K562 (cell line): ENCODE measurements around the gene SSTR5. TPM values are rescaled to one million over a fixed set of nuclear protein-coding genes. Genes with fewer than 3 reads are reported as not detected.

Experiments used
- ATAC-seq: fragments of 200-7000 bp; cut with Tn5 transposase; 3 replicates; pipeline ENCODE4 v1.9.1; 2020; ENCODE audit warnings: moderate library complexity
- BruUV-seq: library from RNA; stranded (reverse); fragments of 400-500 nt; replicated peaks from 2 replicates; lab custom pipeline; 2021; lab: Mats Ljungman, UMichigan
- CTCF ChIA-PET: fragments of 300-600 bp; formaldehyde crosslinking; extraction: SDS; loops from one replicate; lab custom pipeline; 2021; ENCODE audit warnings: low intra/inter-chr PET ratio; lab: Yijun Ruan, JAX
- POLR2A ChIA-PET: fragments of 300-600, 350-650 bp; sonication (Branson Sonifier 250); formaldehyde crosslinking; extraction: SDS; loops from one replicate; lab custom pipeline; 2021; ENCODE audit warnings: antibody characterized with exemption, inconsistent platforms; lab: Yijun Ruan, JAX
- DNase-seq, 4 experiments: peaks; one replicate each; pipeline versions ENCODE4 v3.0.0 to v3.0.0-alpha.2; 2011 to 2018; ENCODE audit warnings: low spot score in 3 of 4, mixed read lengths in 3 of 4; ENCODE audit errors: extremely low read depth in 1 of 4
- FAIRE-seq: peaks from 2 replicates; lab custom pipeline; 2011; peaks lifted over from hg19 to GRCh38; lab: Jason Lieb, UNC
- H2AFZ ChIP-seq: 2 replicates; pipeline ENCODE4 v1.6.0; 2011; ENCODE audit warnings: low read depth, low read length, control low read depth, inconsistent platforms
- H3K27ac ChIP-seq: fragments of 200-600 bp; 3 replicates; pipeline ENCODE4 v1.8.0; 2011; ENCODE audit warnings: low read depth, mild to moderate bottlenecking, control low read depth, inconsistent platforms, low read length, moderate library complexity, mixed read lengths; ENCODE audit errors: extremely low read depth
- H3K27me3 ChIP-seq, 2 experiments: fragments of 300-600 bp in 1 of 2; 2 replicates in 1 of 2; 3 replicates in 1 of 2; pipeline versions ENCODE4 v1.6.0 to v1.8.0; 2011; ENCODE audit warnings: inconsistent platforms in 2 of 2, low read length in 2 of 2, mild to moderate bottlenecking in 1 of 2, mixed read lengths in 1 of 2, moderate library complexity in 1 of 2; ENCODE audit not compliant: control insufficient read depth in 2 of 2, insufficient read depth in 2 of 2
- H3K36me3 ChIP-seq: fragments of 300-600 bp; 3 replicates; pipeline ENCODE4 v1.8.0; 2011; ENCODE audit warnings: mild to moderate bottlenecking, low read length, inconsistent platforms; ENCODE audit not compliant: control insufficient read depth, insufficient read depth
- H3K4me1 ChIP-seq, 2 experiments: fragments of 200-600 bp in 1 of 2; replicated peaks in 1 of 2; 2 replicates in 1 of 2; 3 replicates in 1 of 2; pipeline versions ENCODE4 v1.5.1 to v1.8.0; 2011; ENCODE audit warnings: inconsistent platforms in 2 of 2, low read length in 2 of 2, mild to moderate bottlenecking in 1 of 2, mixed read lengths in 1 of 2, moderate library complexity in 1 of 2; ENCODE audit not compliant: control insufficient read depth in 2 of 2, insufficient read depth in 2 of 2
- H3K4me2 ChIP-seq: 2 replicates; pipeline ENCODE4 v1.6.1; 2011; ENCODE audit warnings: low read length, control low read depth, inconsistent platforms, mixed read lengths; ENCODE audit not compliant: insufficient read depth
- H3K4me3 ChIP-seq: fragments of 200-600 bp; sonication (generic), shearing (Covaris generic); 2 replicates; pipeline ENCODE4 v1.5.1; 2016; ENCODE audit warnings: control low read depth, inconsistent platforms
- H3K79me2 ChIP-seq: fragments of 200-600 bp; 3 replicates; pipeline ENCODE4 v1.8.0; 2011; ENCODE audit warnings: low read length, inconsistent platforms; ENCODE audit not compliant: control insufficient read depth, insufficient read depth
- H3K9ac ChIP-seq, 2 experiments: 2 replicates each; pipeline versions ENCODE4 v1.6.0 to v1.6.1; 2011; ENCODE audit warnings: low read depth in 2 of 2, low read length in 2 of 2, control low read depth in 1 of 2, inconsistent platforms in 1 of 2, mild to moderate bottlenecking in 1 of 2, mixed read lengths in 1 of 2; ENCODE audit not compliant: insufficient read depth in 1 of 2
- H3K9me1 ChIP-seq: one replicate; pipeline ENCODE4 v1.6.0; 2011; ENCODE audit warnings: inconsistent platforms, mild to moderate bottlenecking, low read length, moderate library complexity; ENCODE audit not compliant: control insufficient read depth, insufficient read depth
- H3K9me3 ChIP-seq: replicated peaks from 2 replicates; pipeline ENCODE4 v1.5.1; 2011; ENCODE audit warnings: low read depth, low read length, inconsistent platforms; ENCODE audit not compliant: control insufficient read depth, insufficient read depth
- H4K20me1 ChIP-seq: replicated peaks from 2 replicates; pipeline ENCODE4 v1.6.1; 2011; ENCODE audit warnings: low read length, inconsistent platforms, mixed read lengths; ENCODE audit not compliant: control insufficient read depth, insufficient read depth
- FOSL1 ChIP-seq: fragments of 200-800 bp; sonication (Bioruptor generic); conservative IDR thresholded peaks from 2 replicates; pipeline ENCODE4 v1.6.1; 2016; ENCODE audit warnings: missing genetic modification characterization, missing compliant biosample characterization
- HDAC6 ChIP-seq: IDR thresholded peaks from 2 replicates; pipeline ENCODE4 v1.6.1; 2012; ENCODE audit warnings: low read depth, mild to moderate bottlenecking, control low read depth, inconsistent platforms, low read length, moderate library complexity
- MEIS2 ChIP-seq: fragments of 450-650 bp; IDR thresholded peaks from 2 replicates; pipeline ENCODE4 v1.6.1; 2014; ENCODE audit warnings: mild to moderate bottlenecking; ENCODE audit not compliant: partially characterized antibody
- MTA1 ChIP-seq: fragments of 450-650 bp; IDR thresholded peaks from 2 replicates; pipeline ENCODE4 v1.6.1; 2017; ENCODE audit warnings: borderline replicate concordance
- MYNN ChIP-seq, 2 experiments: sonication (generic); formaldehyde crosslinking in 1 of 2; IDR thresholded peaks; 2 replicates each; pipeline versions ENCODE4 v1.5.0 to v1.6.1; 2016 to 2020; ENCODE audit warnings: antibody characterized with exemption in 1 of 2, missing genetic modification reagents in 1 of 2
- NFIC ChIP-seq: fragments of 450-650 bp; IDR thresholded peaks from 2 replicates; pipeline ENCODE4 v1.6.1; 2017; ENCODE audit warnings: mild to moderate bottlenecking, inconsistent platforms
- PHF8 ChIP-seq: fragments of 200-600 bp; sonication (generic); IDR thresholded peaks from 2 replicates; pipeline ENCODE4 v1.6.1; 2012; ENCODE audit warnings: mixed run types, mild to moderate bottlenecking, inconsistent platforms, low read length, moderate library complexity, borderline replicate concordance
- TAL1 ChIP-seq: fragments of 450-650 bp; IDR thresholded peaks from 2 replicates; pipeline ENCODE4 v1.6.1; 2016; ENCODE audit warnings: mild to moderate bottlenecking
- THRB ChIP-seq: fragments of 450-650 bp; formaldehyde crosslinking; conservative IDR thresholded peaks from 2 replicates; pipeline ENCODE4 v1.4.0; 2022; ENCODE audit warnings: mild to moderate bottlenecking, missing genetic modification characterization
- ZNF274 ChIP-seq: IDR thresholded peaks from 2 replicates; pipeline ENCODE4 v1.6.1; 2011; ENCODE audit warnings: low read depth, mild to moderate bottlenecking, low read length, moderate library complexity, borderline replicate concordance
- WGBS: fragments of 100-300 bp; shearing (Covaris generic); methylation state at CpG from one replicate; pipeline ENCODE4 v1.1.6; 2016; ENCODE audit warnings: low coverage, mixed read lengths; ENCODE audit not compliant: insufficient coverage; ENCODE audit errors: missing lambda C conversion rate; 5-methylcytosine and 5-hydroxymethylcytosine counted together
- in situ Hi-C: fragments of 300-500 bp; cut with MboI; formaldehyde crosslinking; loops from 4 replicates; pipeline ENCODE4 v1.15.0; 2018; ENCODE audit warnings: inconsistent platforms, mixed read lengths
- intact Hi-C: fragments of 100-400 bp; cut with micrococcal nuclease; formaldehyde crosslinking; loops from 2 replicates; pipeline ENCODE4 v1.14.2; 2022
- polyA plus RNA-seq, 8 experiments: library from polyadenylated mRNA; depleted of rRNA in 4 of 8; stranded (reverse) in 5 of 8; unstranded in 3 of 8; fragments of >200 nt; fragmentation: Nextera tagmentation in 2 of 8; fragmentation: Illumina TruSeq in 1 of 8; extraction: Ambion mirVana in 2 of 8; extraction: Trizol in 1 of 8; gene quantifications; 2 replicates each; pipeline versions ENCODE4 v1.2.1 to v1.2.3, GENCODE V29; 2011 to 2014; ENCODE audit warnings: inconsistent platforms in 1 of 8, missing spikeins in 1 of 8
- total RNA-seq, 7 experiments: library from RNA; depleted of rRNA in 6 of 7; stranded (reverse); fragments of >200 nt in 6 of 7; fragmentation: Illumina TruSeq in 2 of 7; extraction: Trizol in 2 of 7; gene quantifications; 2 replicates each; pipeline versions ENCODE4 v1.2.1 to v1.2.3, GENCODE V29; 2011 to 2021; ENCODE audit warnings: low replicate concordance in 1 of 7
- TF ChIP-seq, protein P1 (sequence below): fragments of 250-450 bp; sonication (Bioruptor Pico); IDR thresholded peaks from 2 replicates; pipeline ENCODE4 v1.6.1; 2021; ENCODE audit warnings: mild to moderate bottlenecking

SSTR5 gene
- total and polyA plus RNA-seq, 9 of the 15 experiments (the other 6 are each of a cell fraction or from before 2014, with no cell fraction given) = not detected

DNA sequence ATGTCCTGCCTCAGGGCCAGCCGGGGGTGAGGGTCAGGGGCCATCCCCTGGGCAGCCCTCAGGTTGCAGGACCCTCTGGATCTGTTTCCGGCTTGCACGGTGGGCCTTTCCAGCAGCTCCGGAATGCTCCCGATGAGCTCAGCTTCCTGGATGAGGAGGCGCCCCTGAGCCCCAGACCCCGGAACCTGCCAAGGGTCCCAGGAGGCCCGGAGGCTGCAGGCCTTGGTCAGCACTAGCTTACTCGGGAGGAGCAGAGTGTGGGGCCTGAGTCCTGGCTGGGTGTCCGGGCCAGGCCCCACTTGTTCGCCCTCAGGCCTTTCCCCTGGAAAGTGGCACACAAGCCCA is 31.1 kb downstream of the SSTR5 start:
- in situ Hi-C loops = no loop called here
- WGBS = 21% methylated on average over 10 of the region's 11 CpGs
- Histone ChIP-seq H3K4me2 (no peak overlapping the region), H3K27me3 (peaks cover 10 to 59% of the 10 kb centered on the region in 2 experiments; a peak in 4 of 5 replicates), H4K20me1 (peaks cover 14% of the 10 kb centered on the region), H3K9me1 (peaks cover 1% of the 10 kb centered on the region), H3K36me3 (no peaks in the 10 kb centered on the region), H2AFZ (no peak overlapping the region), H3K27ac (no peak overlapping the region), H3K9ac (no peak overlapping the region; a peak in 1 of 4 replicates), H3K4me3 (no peak overlapping the region), H3K79me2 (no peaks in the 10 kb centered on the region), H3K9me3 (no peaks in the 10 kb centered on the region), H3K4me1 (peaks cover 0 to 77% of the 10 kb centered on the region in 2 experiments; a peak in 2 of 5 replicates)
- TF ChIP-seq PHF8 (no peak), ZNF274 (no peak), FOSL1 (tag) (no peak), MYNN (IDR thresholded peaks at IDR 0.05) (no peak), MYNN (CRISPR knock-in tag; IDR thresholded peaks at IDR 0.05) (no peak), MTA1 (no peak), NFIC (no peak), TAL1 (no peak), MEIS2 (no peak), HDAC6 (no peak), THRB (CRISPR knock-in tag) (no peak)
- TF ChIP-seq, protein P1, sequence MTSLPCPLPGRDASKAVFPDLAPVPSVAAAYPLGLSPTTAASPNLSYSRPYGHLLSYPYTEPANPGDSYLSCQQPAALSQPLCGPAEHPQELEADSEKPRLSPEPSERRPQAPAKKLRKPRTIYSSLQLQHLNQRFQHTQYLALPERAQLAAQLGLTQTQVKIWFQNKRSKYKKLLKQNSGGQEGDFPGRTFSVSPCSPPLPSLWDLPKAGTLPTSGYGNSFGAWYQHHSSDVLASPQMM (CRISPR knock-in tag) = no peak
- POLR2A ChIA-PET = no interaction called here
- FAIRE-seq = no peak
- intact Hi-C loops = no loop called here
- ATAC-seq = no peak
- BruUV-seq = no TSS peak
- CTCF ChIA-PET = interaction anchor here (1.1 to 2.9 kb wide), 2 partner anchors 290 to 392 kb away, joined by 3 to 17 read pairs; no protein-coding TSS in a partner anchor
- no peak for DNase-seq
